GM10248 (cell line): ENCODE measurements around the gene MARK2.

ENCODE experiments used
- CTCF ChIA-PET: fragments of 300-600 bp; sonication (Branson Sonifier 250); formaldehyde crosslinking; extraction: SDS; loops from one replicate; lab custom pipeline; 2021; ENCODE audit warnings: antibody characterized with exemption; lab: Yijun Ruan, JAX
- POLR2A ChIA-PET: fragments of 350-650 bp; sonication (Branson Sonifier 250); formaldehyde crosslinking; extraction: SDS; loops from one replicate; lab custom pipeline; 2020; ENCODE audit warnings: antibody characterized with exemption; lab: Yijun Ruan, JAX
- DNase-seq: peaks from one replicate; pipeline ENCODE4 v3.0.0; 2012; ENCODE audit errors: extremely low spot score
- CTCF ChIP-seq: IDR thresholded peaks from 2 replicates; pipeline ENCODE4 v1.5.1; 2012; ENCODE audit warnings: mild to moderate bottlenecking, low read depth; ENCODE audit errors: extremely low read depth, missing control alignments, control extremely low read depth

The MARK2 gene

GRCh38 chr11:63816166-63816565, 22.7 kb upstream of the MARK2 start:
- no peak for DNase-seq
- POLR2A ChIA-PET, result no interaction called here
- CTCF ChIA-PET, result interaction anchor here (2.3 kb wide), 1 partner anchor 21 kb away, joined by 8 read pairs; no protein-coding TSS in a partner anchor
- TF ChIP-seq CTCF, result no peak

DNA sequence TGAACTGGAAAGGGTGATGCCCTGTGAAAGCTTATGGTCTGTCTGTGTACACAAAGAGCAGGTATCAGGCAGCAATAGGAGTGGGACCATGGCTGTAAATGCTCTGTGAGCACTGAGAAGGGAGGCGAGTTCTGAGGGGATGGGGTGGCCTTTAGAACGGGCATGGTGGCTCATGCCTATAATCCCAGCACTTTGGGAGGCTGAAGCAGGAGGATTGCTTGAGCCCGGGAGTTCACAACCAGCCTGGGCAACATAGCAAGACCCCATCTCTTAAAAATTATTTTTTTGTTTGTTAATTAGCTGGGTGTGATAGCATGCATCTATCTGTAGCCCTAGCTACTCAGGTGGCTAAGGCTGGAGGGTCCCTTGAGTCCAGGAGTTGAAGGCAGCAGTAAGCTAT, 22.2 kb upstream of the MARK2 start:
- no peak for TF ChIP-seq CTCF
- no peak for DNase-seq
- ChIA-PET POLR2A (interaction anchor here (0.6 kb wide), 1 partner anchor 101 kb away, joined by 3 read pairs; no protein-coding TSS in a partner anchor), CTCF (interaction anchor here (2.3 kb wide), 1 partner anchor 21 kb away, joined by 8 read pairs; no protein-coding TSS in a partner anchor)

DNA sequence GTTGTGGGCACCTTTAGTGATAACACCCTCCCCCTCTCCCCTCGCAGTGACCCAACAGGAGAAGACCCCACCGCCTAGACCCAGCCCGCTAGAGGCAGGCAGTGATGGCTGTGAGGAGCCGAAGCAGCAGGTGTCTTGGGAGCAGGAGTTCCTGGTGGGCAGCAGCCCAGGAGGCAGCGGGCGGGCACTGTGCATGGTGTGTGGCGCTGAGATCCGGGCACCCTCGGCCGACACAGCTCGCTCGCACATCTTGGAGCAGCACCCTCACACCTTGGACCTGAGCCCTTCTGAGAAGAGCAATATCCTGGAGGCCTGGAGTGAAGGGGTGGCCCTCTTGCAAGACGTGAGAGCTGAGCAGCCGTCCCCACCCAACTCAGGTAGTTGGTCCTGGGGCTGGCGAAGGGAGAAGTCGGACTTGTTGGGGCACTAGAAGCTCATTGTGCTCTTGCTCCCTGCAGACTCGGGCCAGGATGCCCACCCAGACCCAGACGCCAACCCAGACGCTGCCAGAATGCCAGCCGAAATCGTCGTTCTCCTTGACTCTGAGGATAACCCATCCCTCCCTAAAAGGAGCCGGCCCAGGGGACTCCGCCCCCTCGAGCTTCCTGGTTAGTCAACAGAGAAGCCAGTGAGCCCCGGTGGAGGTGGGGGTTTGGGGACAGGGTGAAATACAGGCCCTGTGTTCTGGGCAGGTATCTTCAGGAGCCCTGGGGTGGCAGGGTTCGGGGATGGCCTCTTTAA, 21.0 kb upstream of the MARK2 start:
- no peak for TF ChIP-seq CTCF
- CTCF ChIA-PET, result interaction anchor here (1.3 to 2.3 kb wide), 2 partner anchors 12 to 20 kb away, joined by 3 to 8 read pairs; no protein-coding TSS in a partner anchor
- DNase-seq, result no peak
- POLR2A ChIA-PET, result no interaction called here

DNA sequence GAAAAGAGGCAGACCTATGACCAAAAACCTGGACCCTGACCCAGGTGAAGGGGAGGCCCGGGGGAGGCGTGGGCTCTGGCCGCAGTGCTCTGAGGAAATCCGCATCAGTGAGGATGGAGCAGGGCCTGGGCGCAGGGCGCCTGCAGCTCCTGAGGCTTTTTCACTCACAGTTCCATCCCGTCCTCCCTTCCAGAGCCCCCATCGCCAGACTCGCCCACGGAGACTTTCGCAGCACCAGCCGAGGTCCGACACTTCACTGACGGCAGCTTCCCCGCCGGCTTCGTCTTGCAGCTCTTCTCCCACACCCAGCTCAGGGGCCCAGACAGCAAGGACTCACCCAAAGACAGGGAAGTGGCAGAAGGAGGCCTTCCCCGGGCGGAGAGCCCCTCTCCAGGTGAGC, 20.3 kb upstream of the MARK2 start:
- POLR2A ChIA-PET, result no interaction called here
- no peak for TF ChIP-seq CTCF
- no peak for DNase-seq
- CTCF ChIA-PET, result interaction anchor here (1.6 to 3.4 kb wide), 2 partner anchors 11 to 19 kb away, joined by 4 to 19 read pairs; partner anchors contain the start of gene MARK2

- CTCF ChIA-PET, result interaction anchor here (1.0 to 3.4 kb wide), 2 partner anchors 9 to 17 kb away, joined by 3 to 19 read pairs; partner anchors contain the start of gene MARK2
- no peak for DNase-seq
- POLR2A ChIA-PET, result interaction anchor here (0.6 kb wide), 1 partner anchor 15 kb away, joined by 4 read pairs; no protein-coding TSS in a partner anchor
- no peak for TF ChIP-seq CTCF
These were observed 17.5 kb upstream of the MARK2 start for GRCh38 chr11:63821411-63821810.

DNA sequence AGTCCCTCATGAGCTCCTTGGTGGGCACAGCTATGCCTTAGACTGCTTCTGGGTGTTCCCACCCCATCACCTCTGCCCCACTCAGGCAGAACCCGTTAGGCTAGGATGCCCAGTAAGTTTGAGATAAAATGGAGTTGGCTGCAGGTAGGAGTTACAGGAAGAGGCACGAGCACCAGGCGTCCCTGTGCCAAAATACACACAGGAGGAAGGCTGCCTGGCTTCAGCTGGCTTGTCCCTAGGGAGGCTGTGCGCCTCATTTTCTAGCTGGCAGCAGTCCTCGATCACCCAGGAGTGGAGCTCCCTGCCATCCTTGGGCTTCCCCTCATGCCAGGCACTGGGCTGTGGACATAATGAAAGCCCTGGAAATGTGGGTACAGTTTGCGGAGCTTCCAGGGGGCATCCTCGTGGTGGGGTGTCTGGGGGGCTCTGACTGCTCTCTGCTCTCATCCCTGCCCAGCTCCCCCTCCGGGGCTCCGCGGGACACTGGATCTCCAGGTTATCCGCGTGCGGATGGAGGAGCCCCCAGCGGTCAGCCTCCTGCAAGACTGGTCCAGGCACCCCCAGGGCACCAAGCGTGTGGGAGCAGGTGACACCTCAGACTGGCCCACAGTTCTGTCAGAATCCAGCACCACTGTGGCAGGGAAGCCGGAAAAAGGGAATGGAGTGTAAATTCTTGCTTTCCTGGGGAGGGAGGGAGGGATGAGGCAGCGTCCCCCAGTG, 12.3 kb upstream of the MARK2 start:
- ChIA-PET POLR2A (interaction anchor here (1.0 kb wide), 1 partner anchor 12 kb away, joined by 3 read pairs; the partner anchor contains the start of gene MARK2), CTCF (interaction anchor here (5.4 kb wide), 1 partner anchor 11 kb away, joined by 42 read pairs; the partner anchor contains the start of gene MARK2)
- no peak for DNase-seq
- no peak for TF ChIP-seq CTCF
